GM08714 (cell line): ENCODE measurements around the gene LAMB2.

Source experiments
- H3K4me3 ChIP-seq: fragments of 200-500 bp; sonication (Bioruptor generic); 2 replicates; pipeline ENCODE4 v1.5.1; 2014; ENCODE audit warnings: mild to moderate bottlenecking, low read length, inconsistent platforms
- ZNF274 ChIP-seq: IDR thresholded peaks from 2 replicates; pipeline ENCODE4 v1.6.1; 2012; ENCODE audit warnings: mild to moderate bottlenecking, low read depth, low read length

LAMB2 gene

DNA sequence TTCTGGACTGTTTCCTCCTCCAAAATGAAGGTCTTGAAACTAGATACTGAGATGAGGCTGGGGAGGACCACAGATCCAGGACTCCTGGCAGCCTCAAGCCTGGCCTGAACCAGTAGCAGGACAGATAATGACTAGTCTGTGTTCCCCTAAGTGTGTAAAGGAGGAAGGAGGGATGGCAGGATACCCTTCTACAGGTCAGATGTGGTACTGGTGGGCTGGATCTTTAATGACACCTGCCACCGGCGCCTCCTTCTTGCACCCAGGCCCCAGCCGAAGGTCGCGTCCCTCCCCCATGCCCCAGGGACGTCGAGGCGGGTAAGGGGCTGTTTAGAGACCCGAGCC lies 12.8 kb downstream of the LAMB2 start:
- peak overlapping the region; percentile 73 for H3K4me3 ChIP-seq
- no peak for TF ChIP-seq ZNF274

DNA sequence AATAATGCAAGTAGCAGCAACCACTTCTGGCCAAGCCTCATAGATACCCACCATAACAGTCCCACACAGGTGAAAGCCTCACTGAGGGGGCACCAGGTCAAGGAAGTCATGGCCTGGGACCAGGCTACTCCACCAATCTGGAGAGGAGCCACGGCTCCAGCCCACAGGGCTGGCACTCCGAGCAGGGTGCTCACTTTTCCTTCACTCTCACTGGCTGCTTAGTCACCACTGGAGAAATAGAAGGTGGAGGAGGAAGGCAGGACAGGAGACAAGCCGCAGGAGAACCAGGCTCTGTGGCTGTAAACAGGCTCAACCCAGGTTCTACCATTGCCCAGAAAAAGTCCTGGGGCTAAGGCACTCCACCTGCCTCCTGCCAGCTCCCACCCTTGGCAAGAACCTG lies 13.4 kb downstream of the LAMB2 start:
- TF ChIP-seq ZNF274: no peak
- H3K4me3 ChIP-seq: peak overlapping the region; percentile 73; the same call in 1 of the 2 replicates

DNA sequence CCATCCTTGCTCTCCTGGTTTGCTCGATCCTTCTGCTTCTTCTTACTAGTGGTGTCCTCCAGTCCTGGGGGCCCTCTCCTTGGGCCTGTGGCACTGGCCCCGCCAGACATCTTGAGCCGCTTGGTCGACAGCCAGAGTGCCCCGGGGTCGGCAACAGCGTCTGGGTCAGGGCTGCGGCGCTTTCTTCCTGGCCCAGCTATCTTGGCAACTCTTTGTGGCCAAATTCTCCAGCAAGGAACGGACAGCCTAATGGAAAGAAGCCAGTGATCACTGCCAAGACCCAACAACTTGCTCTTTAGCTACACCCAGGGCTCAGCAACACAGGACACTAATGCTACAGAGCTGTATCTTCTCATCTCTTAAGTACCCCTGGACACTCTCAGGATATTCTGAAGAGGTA lies 13.8 kb downstream of the LAMB2 start:
- no peak for TF ChIP-seq ZNF274
- H3K4me3 ChIP-seq: no peak overlapping the region; the same call in 1 of the 2 replicates

DNA sequence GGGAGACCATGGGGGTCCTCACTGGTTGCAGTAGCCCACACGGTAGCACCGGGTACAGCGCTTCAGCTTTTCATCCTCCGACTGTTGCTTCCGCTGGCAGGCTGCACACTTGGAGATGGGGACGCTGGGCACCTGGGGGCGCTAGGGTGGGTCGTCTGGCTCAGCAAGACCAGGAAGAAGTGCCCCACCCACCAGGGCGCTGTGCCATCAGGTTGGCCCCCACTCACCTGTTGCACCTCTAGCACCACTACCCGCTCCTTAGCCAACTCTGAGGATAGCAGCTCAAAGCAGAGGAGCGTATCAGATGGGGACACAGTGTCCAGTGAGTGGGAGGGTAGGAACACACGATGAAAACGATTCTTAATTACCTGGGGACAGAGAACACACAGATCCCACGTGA lies 20.6 kb downstream of the LAMB2 start:
- no peak for TF ChIP-seq ZNF274
- no peak overlapping the region for H3K4me3 ChIP-seq

DNA sequence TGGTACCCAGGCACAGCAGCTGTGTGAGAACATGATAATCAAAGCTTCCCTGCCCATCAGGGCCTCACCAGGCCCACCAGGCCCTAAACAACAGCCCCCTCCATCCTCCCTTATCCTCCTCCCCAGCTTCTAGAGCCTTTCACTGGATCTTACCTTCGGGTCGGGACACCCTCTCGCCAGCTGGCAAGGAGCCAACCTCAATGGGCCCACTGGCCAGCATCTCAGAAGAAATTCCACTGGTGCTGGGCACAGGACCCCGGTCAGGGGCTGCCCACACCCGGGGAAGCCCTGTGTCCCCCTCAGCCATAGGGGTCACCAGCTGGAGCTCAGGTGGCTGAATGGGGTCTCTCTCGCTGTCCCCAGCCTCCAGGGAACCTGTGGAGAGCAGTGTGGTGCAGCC lies 21.5 kb downstream of the LAMB2 start:
- TF ChIP-seq ZNF274: no peak
- H3K4me3 ChIP-seq: no peak overlapping the region

DNA sequence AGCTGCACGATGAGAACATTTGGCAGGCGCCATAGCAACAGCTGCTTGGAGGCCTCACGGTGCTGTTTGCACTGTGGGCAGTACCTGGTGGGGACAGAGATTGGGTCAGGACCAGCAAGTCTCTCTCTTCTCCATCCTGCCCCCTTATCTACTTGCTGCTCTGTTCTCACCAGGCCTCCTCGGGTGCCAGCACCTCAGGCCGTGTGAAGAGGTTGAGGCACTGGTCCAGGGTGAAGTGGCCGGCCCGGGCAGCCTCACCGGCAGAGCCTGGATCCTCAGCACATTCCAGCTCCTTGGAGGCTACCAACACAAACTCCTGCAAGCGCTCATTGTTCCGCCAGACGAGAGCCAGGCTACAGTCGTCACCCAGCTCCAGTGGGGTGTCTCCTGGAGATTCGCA lies 22.1 kb downstream of the LAMB2 start:
- TF ChIP-seq ZNF274: no peak
- no peak overlapping the region for H3K4me3 ChIP-seq

DNA sequence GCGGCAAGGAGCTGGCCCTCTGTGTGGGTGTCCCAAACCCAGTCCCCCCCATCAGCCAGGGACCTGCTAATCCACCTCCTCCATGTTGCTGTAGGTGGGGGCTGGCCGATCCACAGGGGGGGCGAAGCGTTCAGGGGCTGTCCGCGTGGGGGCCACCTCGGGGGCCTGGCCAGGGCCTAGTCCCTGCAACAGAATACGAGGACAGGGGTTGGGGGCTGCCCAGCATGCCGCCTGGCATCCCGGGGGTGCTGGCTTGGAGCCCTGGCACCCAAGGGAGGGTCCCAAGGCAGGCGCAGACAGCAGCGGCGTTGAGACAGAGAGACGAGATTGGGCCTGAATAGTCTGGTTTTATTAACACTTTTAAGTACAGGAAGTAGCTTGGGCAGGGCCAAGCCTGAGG lies 24.5 kb downstream of the LAMB2 start:
- TF ChIP-seq ZNF274: no peak
- H3K4me3 ChIP-seq: no peak overlapping the region

DNA sequence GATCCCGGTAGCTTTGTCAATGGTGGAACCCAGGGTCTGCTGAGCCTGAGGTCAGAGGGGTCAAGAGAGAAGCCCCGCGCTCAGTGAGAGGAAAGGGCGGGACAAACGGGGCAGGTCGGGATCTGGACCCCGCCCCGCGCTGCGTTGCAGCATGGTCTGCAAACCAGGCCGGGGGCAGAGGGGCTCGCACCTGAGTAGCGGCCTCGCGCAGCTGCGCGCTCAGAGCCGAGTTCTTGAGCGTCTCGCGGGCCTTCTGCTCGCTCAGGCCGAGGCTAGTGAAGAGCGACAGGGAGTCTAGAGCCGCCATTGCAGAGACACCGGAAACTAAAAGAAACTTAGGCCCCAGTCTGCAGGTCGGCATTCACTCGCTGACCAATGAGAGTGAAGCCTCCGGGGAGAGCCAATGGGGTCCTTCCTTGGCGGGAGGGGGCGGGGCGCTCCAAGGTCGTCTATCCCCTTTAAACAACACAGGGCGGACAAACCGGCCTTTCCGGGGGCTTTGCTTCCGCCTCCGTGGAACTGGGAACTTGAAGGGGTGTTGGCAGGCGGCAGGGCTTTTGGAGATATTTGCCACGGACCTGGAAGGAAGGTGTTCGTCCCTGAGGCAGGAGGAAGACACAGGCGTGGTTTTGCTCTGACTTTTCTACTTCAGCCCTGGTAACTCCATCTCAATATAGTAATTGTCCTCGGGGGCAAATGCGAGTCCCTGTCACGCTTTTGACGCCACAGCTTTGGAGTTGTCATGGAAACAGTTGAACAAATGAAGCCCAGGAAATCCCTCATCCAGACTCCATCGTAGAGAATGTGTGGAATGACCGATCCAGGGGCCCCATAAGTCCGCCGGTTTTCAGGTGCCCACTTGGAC lies 28.2 kb downstream of the LAMB2 start, which contains the start of gene QARS1:
QARS1 (minus strand) TSS at position 331 of the 865 bp plus-strand sequence; CDS start at position 307, 24 bp downstream.
- TF ChIP-seq ZNF274: no peak
- H3K4me3 ChIP-seq: peak within 1 kb of the TSS; percentile 77

DNA sequence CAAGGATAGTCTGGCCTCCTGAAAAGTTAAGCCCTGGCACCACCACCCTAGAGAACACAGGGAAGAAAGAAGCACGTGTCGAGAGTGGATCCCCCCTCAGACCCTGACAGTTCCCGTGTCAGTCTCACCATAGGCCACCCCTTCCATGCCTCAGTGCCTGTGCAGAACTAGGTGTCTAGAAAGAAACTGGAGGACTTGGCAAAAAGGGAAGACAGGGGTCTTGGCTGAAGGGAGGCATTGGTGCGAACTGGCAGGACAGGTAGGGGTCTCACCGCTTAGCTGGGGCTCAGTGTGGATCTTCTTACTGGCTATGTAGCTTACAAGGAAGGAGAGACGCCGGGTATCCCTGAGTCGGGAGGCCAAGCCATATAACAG lies 28.8 kb downstream of the LAMB2 start:
- H3K4me3 ChIP-seq: peak overlapping the region; percentile 77
- no peak for TF ChIP-seq ZNF274

DNA sequence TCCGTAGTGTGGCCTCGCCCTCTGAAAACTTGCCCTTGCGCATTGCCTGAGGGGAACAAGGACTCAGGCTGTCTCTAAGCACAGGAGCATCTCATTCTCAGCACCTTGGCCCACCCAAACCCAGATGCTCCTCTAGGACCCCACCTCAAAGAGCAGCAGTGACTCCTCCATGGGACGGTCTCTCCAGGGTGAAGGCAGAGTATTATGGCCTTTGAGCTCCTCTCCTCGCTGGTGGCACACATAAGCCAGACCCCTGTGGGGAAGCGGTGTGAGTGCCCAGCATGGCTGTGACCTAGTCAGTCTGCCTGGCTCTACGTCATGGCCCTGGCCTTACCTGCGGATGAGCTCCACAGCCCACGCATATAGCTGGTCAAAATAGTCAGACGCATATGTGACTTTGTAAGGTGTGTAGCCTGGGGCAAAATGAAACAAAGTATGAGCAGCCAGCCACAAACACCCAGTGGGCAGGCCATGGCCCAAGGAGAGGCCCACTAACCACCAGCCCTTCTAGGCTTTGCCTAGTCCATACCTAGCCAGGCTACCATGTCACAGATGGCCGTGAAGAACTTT lies 32.7 kb downstream of the LAMB2 start:
- no peak for TF ChIP-seq ZNF274
- H3K4me3 ChIP-seq: no peak overlapping the region

DNA sequence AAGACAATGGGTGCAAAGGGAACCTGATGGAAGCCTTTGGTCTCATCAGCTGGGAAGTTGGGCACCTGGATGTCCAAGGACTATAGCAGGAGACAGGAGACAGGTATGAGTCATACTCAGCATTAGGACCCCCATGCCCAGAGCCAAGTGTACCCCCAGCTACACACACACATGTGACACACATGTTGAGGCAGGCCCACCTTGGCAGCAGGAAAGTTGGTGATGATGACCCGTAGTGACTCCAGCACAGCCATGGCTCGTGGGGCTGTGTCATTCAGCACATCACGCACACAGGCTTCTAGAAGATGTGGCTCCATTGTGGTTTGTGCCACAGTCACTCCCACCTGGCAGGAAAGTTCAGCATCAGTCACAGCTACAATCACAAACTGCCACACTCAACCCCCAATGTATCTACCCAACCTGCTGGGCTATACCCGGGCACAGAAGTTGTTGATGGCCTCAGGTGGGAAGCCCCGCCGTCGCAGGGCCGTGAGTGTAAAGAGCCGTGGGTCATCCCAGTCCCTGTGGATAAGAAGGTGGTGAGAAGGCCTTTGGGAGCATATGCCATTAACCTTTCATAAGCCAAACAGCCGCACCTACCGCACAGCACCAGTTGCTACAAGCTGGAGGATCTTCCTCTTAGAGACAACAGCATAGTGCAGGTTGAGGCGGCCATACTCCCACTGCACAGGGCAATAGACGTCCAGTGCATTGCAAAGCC lies 33.8 kb downstream of the LAMB2 start:
- TF ChIP-seq ZNF274: no peak
- H3K4me3 ChIP-seq: no peak overlapping the region

DNA sequence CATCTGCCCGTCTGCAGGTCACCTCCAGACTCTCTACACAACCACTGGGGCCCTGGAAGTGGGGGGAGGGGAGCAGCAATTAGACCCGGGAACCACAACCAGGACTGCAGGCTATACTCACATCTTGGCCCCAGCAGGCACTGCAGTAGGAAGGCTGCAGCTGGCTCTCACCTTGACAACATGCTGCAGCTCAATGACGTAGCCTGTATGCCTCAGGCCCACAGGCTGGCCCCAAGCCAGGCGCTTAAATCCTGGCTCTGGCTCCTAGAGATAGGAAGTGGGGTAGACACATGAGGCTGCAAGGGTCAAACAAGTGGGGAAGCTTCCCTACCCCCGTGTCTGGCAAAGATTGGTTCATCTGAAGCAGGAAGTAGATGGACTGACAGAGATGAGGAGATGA lies 34.4 kb downstream of the LAMB2 start:
- TF ChIP-seq ZNF274: no peak
- no peak overlapping the region for H3K4me3 ChIP-seq

DNA sequence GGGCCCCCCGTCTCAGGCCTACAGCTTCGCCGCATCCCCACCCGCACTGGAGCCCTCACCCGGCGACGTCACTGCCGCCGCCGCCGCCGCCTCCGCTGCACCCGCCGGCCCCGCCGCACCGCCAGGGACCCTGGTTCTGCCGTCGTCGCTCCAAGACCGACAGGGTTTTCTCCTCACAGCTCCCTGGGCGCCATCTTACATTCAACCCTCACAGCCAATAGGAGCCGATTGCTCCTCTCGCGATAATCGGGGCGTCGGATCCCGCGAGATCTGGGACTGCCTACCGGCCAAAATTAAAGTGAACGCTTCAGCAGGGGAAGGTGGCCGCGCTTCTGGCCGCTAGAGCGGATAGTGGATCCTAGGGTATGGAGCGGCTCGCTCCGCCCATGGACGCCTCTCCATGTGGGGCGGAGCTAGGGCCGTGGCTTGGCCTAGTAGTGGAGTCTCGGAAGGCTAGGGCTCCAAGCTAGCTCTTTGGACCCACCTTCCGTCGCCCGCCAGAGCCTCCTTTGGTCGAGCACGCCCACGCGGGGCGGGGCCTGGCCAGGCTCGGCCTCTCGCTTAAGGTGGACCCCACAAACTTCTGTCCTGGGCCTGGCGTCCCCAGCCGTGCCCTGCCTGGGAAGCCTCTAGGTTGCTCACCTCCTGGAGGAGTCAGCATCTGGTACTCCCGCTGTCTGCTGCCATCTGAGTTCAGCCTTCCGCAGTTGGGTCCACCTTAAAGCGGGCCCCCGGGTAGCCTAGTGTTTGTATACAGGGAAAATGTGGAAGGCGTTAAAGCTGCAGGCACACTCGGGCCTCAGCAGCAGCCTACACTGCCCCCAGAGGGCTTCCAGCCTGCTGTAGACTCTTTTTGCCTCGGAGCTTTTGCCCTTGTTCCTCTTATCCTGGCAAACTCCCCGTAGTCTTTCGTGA lies 38.7 kb downstream of the LAMB2 start, which contains the start of gene QRICH1:
QRICH1 (minus strand) TSS at position 219 of the 915 bp plus-strand sequence. CDS start 17,054 bp downstream, outside the sequence.
- TF ChIP-seq ZNF274: no peak

More for the DNA sequence above, 38.7 kb downstream of the LAMB2 start, which contains the start of gene QRICH1:
- H3K4me3 ChIP-seq: peak within 1 kb of the TSS; percentile 77
